ENCODE results near the gene SCUBE1.

The SCUBE1 gene

DNA sequence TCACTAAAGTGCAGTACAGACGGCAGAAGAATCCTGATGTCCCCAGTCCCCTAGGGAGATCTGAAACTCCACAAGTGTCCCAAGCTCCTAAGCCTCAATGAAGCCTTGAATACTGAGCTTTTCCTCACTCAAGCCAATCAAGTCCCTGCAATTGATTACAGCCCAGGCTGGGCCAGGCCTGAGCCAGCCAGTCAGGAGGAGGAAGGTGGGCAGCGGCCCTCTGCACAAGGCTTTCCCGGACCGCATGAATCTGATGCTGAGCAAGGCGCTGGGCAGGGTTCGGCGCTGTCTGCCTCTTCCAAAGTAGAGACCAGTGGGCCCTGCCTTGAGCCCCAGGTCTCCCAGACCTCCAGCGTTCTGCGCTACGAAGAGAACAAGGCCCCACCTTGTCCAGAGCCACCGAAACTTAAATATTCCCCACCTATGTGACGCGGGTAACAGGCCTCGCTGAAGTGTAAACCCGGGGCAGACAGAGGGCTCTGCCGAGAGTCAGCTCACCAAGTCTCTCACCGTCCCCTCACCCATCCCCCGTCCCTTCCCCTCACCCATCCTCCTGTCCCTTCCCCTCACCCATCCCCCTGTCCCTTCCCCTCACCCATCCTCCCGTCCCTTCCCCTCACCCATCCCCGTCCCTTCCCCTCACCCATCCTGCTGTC, 63.2 kb downstream of the SCUBE1 start:
- Mint-ChIP-seq H3K27me3 (peaks cover 28% of the 10 kb centered on the region), H3K27ac (no peak overlapping the region), H3K4me3 (no peak overlapping the region), H3K9me3 (no peaks in the 10 kb centered on the region), H3K36me3 (no peaks in the 10 kb centered on the region), H3K4me1 (no peaks in the 10 kb centered on the region)
- no peak for ATAC-seq (ENCODE audit: low read depth)
- DNase-seq (ENCODE audit: low spot score in 2 of 2): no peak

DNA sequence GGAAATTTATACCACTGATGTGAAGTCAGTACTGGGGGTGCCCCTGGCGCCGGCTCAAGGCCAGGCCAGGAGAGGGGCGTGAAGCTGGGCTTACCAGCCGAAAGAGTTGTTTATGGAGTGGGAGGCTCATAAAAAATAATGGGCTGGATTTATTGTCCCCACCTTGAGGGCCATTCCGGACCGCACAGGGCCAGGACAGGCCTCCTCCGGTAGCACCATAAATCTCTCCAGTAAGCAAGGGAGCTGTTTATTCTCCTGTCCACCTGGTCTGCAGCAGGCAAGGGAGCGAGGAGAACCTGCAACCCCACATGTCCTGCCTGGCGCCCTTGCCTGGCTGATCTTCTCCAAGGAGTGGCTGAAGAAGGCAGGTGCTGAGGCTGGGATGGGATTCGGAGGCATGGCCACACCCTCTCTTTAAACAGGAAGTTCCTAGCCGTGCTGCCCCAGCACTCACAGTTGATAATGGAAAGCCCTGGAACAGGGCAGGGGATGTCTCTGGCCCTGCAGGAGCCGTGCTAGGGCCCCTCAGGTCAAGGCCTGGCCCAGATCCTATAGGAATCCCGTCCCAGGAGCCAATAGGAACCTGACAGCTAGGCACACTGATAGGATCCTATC, 65.1 kb downstream of the SCUBE1 start:
- Mint-ChIP-seq H3K4me3 (no peak overlapping the region), H3K36me3 (no peaks in the 10 kb centered on the region), H3K9me3 (no peaks in the 10 kb centered on the region), H3K27me3 (peaks cover 26% of the 10 kb centered on the region), H3K27ac (no peak overlapping the region), H3K4me1 (peaks cover 3% of the 10 kb centered on the region)
- DNase-seq (ENCODE audit: low spot score in 2 of 2): no peak
- ATAC-seq (ENCODE audit: low read depth): no peak

DNA sequence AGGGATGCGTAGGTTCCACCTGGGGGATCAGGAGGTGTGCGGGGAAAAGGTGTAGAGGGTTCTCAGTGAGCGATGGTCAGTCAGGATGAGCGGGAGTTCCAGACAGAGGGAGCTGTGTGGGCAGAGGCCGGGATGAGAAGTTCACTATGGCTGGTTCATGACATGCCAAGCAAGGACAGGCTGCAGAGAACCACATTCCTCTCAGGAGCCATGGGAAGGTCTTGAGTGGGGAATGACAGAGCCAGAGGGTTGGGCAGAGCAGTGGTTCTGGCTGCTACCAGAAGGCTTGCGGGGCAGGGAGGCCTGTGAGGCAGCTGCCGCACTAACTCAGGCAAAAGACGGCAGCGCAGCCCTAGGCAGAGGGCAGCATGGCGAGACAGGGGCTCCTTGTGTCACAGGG, 66.1 kb downstream of the SCUBE1 start:
- no peaks in the 10 kb centered on the region for H3K9me3 Mint-ChIP-seq
- H3K27ac Mint-ChIP-seq: no peak overlapping the region
- peaks cover 3% of the 10 kb centered on the region for H3K4me1 Mint-ChIP-seq
- ATAC-seq (ENCODE audit: low read depth) (no peak), DNase-seq (ENCODE audit: low spot score in 2 of 2) (no peak)
- H3K27me3 Mint-ChIP-seq: peaks cover 27% of the 10 kb centered on the region
- H3K36me3 Mint-ChIP-seq: no peaks in the 10 kb centered on the region
- H3K4me3 Mint-ChIP-seq: no peak overlapping the region

DNA sequence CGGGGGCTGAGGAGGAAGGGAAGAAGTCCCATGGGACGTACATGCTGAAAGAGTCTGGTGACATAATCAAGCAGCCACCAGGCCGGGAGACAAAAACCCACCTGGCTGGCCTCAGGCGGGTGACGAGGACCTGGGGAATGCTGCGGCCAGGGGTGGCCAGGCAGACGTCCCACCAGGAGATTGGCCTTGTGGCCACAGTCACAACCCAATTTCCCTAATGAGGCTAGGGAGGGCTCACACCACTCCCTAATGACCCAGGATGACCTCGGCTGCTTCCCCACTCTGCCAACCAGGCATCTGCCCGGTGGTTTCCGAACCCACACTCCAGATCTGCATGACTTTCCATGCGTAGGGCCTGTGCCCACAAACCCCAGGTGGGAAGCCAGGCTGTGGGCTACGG, 66.9 kb downstream of the SCUBE1 start:
- Mint-ChIP-seq H3K27me3 (peaks cover 21% of the 10 kb centered on the region), H3K4me1 (peaks cover 3% of the 10 kb centered on the region), H3K4me3 (no peak overlapping the region), H3K36me3 (no peaks in the 10 kb centered on the region), H3K9me3 (no peaks in the 10 kb centered on the region), H3K27ac (no peak overlapping the region)
- no peak for DNase-seq (ENCODE audit: low spot score in 2 of 2)
- ATAC-seq (ENCODE audit: low read depth): no peak

DNA sequence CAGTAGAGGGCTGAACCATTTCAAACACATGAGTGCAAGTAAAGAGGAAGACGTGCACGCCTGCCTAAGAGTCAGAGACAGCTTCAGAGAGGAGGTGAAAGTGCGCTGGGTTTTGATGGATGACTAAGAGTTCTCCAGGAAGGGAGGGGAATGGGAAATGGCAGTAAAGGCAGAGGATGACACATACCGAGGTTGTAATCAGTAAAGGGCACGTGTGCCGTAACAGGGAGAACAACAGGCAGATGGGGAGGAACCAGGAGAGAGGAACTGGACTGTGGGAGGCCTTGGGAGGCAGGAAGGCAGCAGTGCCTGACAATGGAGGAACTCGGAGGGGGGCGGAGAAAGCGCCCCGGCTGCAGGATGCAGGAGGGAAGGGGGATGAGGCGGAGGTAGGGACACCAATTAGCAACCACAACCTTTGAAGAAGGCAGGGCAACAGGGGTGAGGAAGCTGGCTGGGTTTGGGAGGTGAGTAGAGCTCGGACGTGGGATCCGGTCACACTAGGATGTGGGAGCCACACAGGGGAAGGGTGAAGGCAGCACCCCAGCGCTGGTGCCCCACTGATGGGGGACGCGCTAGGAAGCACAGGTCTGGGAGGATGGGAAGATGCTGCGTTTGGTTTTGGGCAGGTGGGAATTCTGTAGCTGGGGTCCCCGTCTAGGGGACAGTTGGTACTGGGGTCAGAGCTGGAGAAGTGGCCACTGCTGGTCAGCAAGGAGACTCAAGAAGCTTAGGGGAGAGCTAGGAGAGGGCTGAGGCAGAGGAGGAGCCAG, 67.4 kb downstream of the SCUBE1 start:
- Mint-ChIP-seq H3K27ac (no peak overlapping the region), H3K4me3 (no peak overlapping the region), H3K9me3 (no peaks in the 10 kb centered on the region), H3K27me3 (peaks cover 21% of the 10 kb centered on the region), H3K4me1 (peaks cover 3% of the 10 kb centered on the region), H3K36me3 (no peaks in the 10 kb centered on the region)
- ATAC-seq (ENCODE audit: low read depth) (no peak), DNase-seq (ENCODE audit: low spot score in 2 of 2) (no peak)

DNA sequence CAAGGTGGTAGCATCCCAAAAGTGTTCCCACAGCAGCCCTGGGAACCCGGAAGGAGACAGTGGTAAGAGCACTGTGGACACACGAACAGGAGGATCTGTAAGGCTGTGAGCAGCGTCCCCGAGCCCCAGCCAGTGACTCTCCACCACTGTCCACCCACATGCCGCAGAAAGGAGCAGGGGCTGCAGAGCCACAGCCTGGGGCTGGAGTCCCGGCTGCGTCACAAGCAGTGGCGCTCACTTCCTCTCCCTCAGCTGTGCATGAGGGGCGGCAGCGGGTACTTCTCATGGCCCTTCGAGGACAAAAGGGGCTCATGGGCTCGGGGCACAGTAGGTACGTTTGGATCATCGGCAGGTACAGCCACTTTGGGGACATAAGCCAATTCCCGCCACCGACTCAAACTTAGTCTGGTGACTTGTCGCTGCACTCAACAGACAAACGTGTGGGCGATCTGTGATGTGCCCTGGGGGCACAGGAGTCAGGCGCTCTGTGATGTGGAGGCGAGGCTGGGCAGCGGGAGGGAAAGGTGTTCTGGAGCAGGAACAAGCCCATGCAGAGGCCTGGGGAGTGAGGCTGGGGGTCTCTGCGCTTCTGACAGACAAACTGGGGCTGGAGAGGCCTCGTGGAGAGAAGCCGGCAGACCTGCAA, 68.5 kb downstream of the SCUBE1 start:
- H3K36me3 Mint-ChIP-seq: no peaks in the 10 kb centered on the region
- H3K4me1 Mint-ChIP-seq: peaks cover 3% of the 10 kb centered on the region
- peaks cover 18% of the 10 kb centered on the region for H3K27me3 Mint-ChIP-seq
- no peak overlapping the region for H3K4me3 Mint-ChIP-seq
- ATAC-seq (ENCODE audit: low read depth) (no peak), DNase-seq (ENCODE audit: low spot score in 2 of 2) (no peak)
- H3K9me3 Mint-ChIP-seq: no peaks in the 10 kb centered on the region
- no peak overlapping the region for H3K27ac Mint-ChIP-seq

DNA sequence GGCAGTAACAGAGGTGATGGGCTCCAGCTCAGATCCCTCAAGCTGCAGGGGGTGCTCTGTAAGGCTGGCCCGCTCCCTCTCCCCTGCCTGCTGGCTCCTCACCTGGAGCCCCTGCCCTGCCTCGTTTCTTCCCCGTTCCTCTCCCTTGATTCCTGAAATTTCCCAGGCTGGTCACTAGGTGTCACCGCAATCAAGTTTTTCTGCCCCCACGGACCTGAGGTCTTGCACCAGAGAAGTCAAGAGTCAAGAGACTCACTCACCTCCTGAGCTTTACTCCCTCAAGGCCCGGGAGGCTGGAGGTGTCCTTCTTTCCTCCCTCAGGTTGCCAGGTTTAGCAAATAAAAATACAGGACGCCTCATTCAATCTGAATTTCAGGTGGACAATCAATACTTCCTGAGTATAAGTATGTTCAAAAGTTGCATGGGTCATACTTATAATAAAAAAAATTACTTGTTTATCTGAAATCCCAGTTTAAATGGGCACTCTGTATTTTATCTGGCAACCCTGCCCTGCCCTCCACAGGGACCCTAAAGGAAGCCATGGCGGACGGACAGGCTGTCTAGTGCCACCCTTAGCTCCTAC, 69.2 kb downstream of the SCUBE1 start:
- peak; percentile 22 to 32 for DNase-seq (ENCODE audit: low spot score in 2 of 2)
- H3K36me3 Mint-ChIP-seq: no peaks in the 10 kb centered on the region
- H3K27ac Mint-ChIP-seq: no peak overlapping the region
- H3K4me3 Mint-ChIP-seq: no peak overlapping the region
- H3K4me1 Mint-ChIP-seq: peaks cover 3% of the 10 kb centered on the region
- H3K27me3 Mint-ChIP-seq: peaks cover 18% of the 10 kb centered on the region
- H3K9me3 Mint-ChIP-seq: no peaks in the 10 kb centered on the region
- ATAC-seq (ENCODE audit: low read depth): peak; percentile 46

DNA sequence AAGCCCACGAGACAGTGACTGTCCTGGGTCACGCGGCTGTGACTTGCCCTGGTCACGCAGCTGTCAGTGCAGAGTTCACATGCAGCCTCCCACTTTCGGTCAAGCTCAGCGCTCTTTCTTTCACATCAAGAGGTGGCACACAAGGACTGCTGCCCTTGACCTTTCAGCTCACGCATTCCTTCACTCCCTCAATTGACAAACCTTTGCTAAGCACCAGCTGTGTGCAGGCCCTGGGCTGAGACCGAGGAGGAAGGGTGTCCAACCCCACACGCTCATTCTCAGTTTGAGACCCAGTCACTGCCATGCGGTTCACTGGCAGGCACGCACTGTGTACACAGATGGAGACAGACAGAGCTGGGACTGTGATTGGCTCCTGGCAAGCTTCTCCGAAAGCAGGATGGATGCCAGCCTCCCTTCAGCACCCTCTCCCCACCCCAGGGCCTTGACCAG, 70.3 kb downstream of the SCUBE1 start:
- Mint-ChIP-seq H3K27me3 (peaks cover 18% of the 10 kb centered on the region), H3K36me3 (no peaks in the 10 kb centered on the region), H3K27ac (no peak overlapping the region), H3K4me1 (peaks cover 3% of the 10 kb centered on the region), H3K4me3 (no peak overlapping the region), H3K9me3 (no peaks in the 10 kb centered on the region)
- no peak for ATAC-seq (ENCODE audit: low read depth)
- no peak for DNase-seq (ENCODE audit: low spot score in 2 of 2)

DNA sequence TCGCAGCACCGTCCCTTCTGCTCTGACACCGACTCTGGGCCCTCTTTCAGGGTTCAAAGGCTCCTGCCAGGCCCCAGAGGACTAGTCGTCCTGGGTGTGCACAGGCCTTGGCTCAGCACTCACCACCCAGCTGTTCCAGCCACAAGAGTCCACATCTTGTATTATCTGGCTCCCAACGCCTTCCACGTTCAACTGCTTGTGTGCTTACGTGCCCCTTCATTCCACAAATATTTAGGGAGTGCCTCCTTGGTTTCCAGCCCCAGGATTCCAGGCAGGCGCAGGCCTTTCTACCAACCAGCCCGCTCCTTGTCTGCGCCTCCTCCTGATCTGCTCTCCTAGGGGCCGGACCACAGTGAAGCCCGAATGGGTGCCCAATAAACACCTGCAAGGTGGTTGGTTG, 70.9 kb downstream of the SCUBE1 start:
- H3K4me1 Mint-ChIP-seq: peaks cover 3% of the 10 kb centered on the region
- H3K9me3 Mint-ChIP-seq: no peaks in the 10 kb centered on the region
- ATAC-seq (ENCODE audit: low read depth) (no peak), DNase-seq (ENCODE audit: low spot score in 2 of 2) (no peak)
- no peak overlapping the region for H3K27ac Mint-ChIP-seq
- H3K27me3 Mint-ChIP-seq: peaks cover 20% of the 10 kb centered on the region
- no peaks in the 10 kb centered on the region for H3K36me3 Mint-ChIP-seq
- no peak overlapping the region for H3K4me3 Mint-ChIP-seq

DNA sequence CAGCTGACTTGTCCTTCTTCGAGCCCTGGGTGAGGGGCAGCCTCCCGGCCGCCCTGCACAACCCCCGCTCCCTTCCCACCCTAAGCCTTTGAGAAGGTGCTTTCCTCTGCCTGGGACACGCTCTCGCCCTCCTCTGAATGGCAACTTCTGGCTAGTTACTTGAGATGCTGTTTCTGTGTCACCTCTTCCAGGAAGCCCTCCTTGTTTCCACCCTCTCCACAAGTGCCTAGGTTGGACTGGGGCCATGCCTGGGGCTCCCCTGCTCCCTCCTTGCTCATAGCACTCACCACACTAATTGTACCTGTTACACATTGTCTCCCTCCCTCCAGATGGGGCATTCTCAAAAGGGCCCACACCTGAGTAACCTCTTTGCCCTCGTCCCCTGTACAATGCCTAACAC, 72.2 kb downstream of the SCUBE1 start:
- Mint-ChIP-seq H3K9me3 (no peaks in the 10 kb centered on the region), H3K27ac (no peak overlapping the region), H3K4me1 (peaks cover 3% of the 10 kb centered on the region), H3K4me3 (no peak overlapping the region), H3K36me3 (no peaks in the 10 kb centered on the region), H3K27me3 (peaks cover 18% of the 10 kb centered on the region)
- no peak for DNase-seq (ENCODE audit: low spot score in 2 of 2)
- ATAC-seq (ENCODE audit: low read depth): no peak

DNA sequence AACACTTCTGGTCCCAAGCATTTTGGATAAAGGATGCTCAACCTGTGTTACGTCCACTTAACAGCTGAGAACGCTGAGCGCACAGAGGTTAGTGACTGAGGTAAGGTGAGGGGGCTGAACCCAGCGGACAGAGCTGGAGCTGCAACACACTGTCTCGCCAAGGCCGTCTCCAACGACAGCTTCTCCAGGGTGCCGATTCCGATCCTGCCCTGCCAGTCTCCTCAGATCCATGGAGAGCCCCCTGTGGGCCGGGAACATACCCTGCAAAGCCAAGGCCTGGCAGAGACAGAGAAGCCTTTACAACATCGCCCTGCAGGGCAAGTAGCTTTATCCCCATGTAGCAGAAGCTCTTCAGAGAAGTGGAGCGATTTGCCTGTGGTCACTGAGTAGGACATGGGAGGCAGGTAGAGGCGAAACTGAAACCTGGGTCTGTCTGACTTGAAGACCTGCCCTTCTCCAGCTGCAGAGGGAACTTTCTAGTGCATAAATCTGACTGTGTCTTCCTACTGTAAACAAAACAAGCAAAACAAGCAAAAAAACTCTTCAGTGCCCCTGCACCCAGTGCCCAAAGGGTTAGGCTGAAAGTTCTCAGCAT, 72.8 kb downstream of the SCUBE1 start:
- Mint-ChIP-seq H3K4me1 (peaks cover 3% of the 10 kb centered on the region), H3K27me3 (peaks cover 13% of the 10 kb centered on the region), H3K36me3 (no peaks in the 10 kb centered on the region), H3K9me3 (no peaks in the 10 kb centered on the region), H3K4me3 (no peak overlapping the region), H3K27ac (no peak overlapping the region)
- no peak for ATAC-seq (ENCODE audit: low read depth)
- no peak for DNase-seq (ENCODE audit: low spot score in 2 of 2)

DNA sequence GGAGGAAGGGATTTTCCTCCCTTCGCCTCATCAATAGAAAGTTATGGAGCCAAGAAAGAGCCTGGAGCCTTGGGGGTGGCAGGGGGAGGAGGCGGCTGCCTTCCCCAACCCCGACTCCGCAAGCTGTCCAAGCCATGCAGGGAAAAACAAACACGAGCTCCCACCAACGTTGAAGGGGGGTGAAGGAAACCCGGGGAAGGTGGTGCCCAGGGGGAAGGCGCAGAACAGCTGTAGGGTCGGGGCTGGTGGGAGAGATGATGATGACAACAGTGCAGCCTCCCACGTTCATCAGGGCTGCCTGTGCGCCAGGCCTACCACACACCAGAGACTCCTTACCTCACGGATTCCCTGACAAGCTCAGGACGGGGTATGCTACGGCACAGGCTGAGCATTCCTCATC, 73.5 kb downstream of the SCUBE1 start:
- no peaks in the 10 kb centered on the region for H3K9me3 Mint-ChIP-seq
- DNase-seq (ENCODE audit: low spot score in 2 of 2) (no peak), ATAC-seq (ENCODE audit: low read depth) (no peak)
- H3K4me1 Mint-ChIP-seq: peaks cover 5% of the 10 kb centered on the region
- H3K27me3 Mint-ChIP-seq: peaks cover 10% of the 10 kb centered on the region
- no peak overlapping the region for H3K27ac Mint-ChIP-seq
- H3K4me3 Mint-ChIP-seq: no peak overlapping the region
- H3K36me3 Mint-ChIP-seq: no peaks in the 10 kb centered on the region

DNA sequence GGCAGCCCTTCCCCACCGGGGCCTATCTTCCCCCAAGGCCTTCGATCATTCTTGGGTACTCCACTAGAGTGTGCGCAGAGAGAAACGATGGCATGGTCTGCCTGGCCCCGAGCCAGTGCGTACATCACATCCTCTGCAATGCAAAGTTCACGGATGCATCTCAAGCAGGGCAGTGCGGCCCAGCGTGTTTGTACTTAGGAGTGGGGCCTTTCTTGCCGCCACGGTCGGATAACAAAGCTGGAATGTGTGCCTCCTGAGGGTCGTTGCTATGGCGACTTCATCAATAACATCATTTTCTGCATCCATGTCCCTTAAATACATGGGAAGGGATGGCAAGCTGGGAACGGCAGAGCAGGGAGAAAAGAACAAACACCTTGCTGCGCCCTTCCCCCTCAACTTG, 73.9 kb downstream of the SCUBE1 start:
- Mint-ChIP-seq H3K4me1 (peaks cover 6% of the 10 kb centered on the region), H3K9me3 (no peaks in the 10 kb centered on the region), H3K36me3 (no peaks in the 10 kb centered on the region), H3K4me3 (no peak overlapping the region), H3K27ac (no peak overlapping the region), H3K27me3 (peaks cover 12% of the 10 kb centered on the region)
- DNase-seq (ENCODE audit: low spot score in 2 of 2): no peak
- ATAC-seq (ENCODE audit: low read depth): no peak

Data from memory B cell (primary cell).